Measurements from ENCODE around the gene IFNA4.
"Not testable (repeated sequence)": the region's sequence is repeated elsewhere in the genome, so short reads cannot be mapped to it uniquely, and the experiment has no call there.

IFNA4 gene

DNA sequence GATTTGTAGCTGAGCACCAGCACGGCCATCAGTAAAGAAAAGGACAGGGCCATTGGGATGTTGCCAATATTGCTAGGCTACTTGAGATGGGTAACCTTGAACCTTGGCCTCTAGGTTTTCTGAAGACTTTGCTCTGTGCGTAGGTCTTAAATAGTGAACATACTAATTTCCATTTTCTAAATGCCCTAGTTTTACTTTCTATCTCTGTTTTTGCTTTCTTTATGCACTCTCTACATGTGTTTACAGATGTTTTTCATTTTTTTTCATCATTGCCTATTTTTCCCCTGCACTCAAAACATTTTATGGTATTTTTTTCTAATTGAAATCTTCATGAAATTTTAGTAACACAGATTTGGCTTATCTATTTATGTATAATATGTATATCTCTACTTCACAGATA is 20.8 kb downstream of the IFNA4 start, which contains the start of gene IFNA21:
Gene IFNA21 (minus strand): TSS at position 101 of the 400 bp plus-strand sequence. CDS start 48 bp downstream, at position 53.
- not testable (repeated sequence) for DNase-seq (ENCODE audit: low read depth, low spot score)

DNA sequence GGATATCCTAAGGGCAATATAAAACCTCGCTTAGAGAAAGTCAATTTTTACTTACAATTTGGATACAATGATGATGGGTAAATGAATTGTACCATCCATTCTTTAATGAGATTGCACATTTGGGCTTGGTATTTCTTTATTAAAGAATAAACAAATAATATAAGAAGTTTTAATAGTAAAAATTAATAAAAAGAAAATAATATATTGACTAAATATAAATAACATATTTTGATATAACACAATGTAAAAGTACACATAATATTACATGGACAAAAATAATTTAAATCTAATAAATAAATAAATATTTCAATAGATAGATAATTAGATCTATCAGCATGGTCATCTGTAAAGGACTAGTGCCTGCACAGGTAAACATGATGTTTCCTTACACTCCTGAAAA is 21.9 kb downstream of the IFNA4 start:
- no peak for DNase-seq (ENCODE audit: low read depth, low spot score)

DNA sequence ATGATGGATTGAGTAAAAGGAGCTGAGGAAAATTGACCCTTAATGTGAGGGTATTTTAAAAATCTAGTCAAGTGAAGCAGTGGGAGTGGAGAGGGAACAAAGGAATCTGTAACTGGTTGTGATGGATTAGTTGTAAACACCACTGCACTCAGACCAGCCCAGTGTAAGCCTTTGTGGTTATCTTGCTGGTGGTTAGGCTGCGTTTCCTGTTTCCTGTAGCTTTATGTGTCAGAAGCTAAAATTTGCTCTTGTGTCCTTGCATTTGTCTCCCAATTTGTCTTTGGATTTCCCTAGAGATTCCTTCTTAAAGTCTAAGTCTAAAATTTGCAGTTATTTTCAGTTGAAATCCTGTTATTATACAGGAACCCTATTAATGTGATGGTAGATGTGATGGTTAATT is 27.2 kb downstream of the IFNA4 start:
- DNase-seq (ENCODE audit: low read depth, low spot score) = no peak

DNA sequence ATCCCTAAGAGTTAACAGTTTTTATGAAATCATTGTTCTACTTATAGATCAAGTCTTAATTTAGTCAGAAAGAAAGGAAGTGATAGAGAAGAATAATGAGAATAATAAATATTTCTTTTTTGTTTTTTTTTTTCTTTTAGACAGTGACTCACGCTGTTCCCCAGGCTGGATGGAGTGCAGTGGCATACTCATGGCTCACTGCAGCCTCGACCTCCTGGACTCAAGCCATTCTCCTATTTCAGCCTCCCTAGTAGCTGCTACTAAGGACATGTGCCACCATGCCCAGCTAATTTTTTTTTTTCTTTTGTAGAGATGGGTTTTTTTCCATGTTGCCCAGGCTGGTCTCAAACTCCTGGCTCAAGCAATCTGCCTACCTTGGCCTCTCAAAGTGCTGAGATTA is 31.9 kb downstream of the IFNA4 start:
- DNase-seq (ENCODE audit: low read depth, low spot score) = no peak

DNA sequence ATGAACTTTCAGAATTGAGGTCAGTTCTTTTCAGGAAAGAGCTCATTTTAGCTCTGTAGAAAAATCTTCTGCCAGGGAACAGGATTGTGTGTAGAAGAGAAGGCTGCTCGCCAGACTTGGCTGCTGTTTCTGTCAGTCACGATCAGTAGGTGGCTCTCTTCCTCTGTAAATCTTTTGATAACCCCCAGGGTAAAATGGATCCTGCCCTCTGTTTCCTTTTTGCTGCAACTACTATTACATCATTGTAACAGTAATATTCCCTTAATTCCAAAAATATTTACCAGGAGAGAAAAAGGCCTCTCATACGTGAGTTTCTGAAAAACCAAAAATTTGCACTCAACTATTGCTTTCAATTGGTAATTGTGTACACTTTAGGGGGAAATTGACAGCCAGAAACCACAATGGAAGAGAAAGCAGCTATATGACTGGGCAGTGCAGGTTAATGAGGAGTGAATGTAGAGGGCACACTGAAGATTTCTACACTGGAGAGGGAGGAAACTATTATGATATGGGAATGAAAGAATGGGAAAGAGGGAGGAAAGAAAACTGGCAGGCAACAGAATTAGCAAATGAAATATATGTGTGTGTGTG is 33.3 kb downstream of the IFNA4 start:
- no peak for DNase-seq (ENCODE audit: low read depth, low spot score)

DNA sequence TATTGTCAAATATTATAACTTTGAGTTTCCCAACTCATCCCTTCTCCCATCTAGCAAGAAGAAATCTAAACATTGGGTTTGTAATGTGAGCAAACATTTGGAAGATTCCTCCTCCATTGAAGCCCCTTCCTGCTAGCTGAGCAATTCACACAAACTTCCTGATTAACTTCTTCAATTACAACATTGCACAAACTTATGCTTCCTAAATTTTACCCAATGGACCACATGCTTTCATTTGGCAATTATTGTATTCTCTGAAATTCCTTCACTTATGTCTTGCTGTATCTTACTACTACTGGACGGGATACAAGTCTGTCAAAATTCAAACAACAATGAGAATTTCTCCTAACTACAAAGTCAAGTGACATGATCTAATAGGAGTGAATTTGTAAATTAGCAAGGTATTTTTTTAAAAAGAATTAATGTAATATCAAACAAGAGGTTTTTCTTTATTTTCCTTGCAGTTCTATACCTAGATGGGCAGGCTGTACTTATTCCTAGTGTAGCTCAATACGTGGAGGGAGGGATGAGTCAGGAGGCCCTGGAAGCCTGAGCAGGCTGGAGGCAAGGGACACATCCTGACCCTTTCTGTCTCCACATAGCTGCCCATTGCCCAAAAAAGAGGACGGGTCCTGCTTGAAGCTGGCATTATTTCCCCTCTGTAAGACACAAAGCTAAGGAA is 33.9 kb downstream of the IFNA4 start:
- DNase-seq (ENCODE audit: low read depth, low spot score) = no peak

DNA sequence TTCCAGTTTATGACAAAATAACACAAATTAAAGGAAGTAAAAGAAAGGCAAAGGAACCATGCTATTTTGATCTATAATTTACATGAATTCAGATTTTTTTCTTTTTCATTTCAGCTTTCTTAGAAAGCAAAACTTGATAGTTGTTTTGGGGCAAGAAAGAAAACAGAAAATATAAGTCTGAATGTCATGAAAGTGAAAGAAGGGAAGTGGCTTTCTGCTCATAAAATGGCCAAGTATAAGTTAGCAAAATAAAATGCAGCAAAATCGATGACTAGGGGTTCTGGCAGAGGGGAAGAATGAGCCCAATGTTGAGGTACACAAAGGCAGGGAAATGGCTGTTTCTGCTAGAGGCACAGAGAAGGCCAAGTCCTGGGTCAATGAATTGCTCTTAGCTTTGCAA is 42.8 kb downstream of the IFNA4 start:
- DNase-seq (ENCODE audit: low read depth, low spot score) = no peak

DNA sequence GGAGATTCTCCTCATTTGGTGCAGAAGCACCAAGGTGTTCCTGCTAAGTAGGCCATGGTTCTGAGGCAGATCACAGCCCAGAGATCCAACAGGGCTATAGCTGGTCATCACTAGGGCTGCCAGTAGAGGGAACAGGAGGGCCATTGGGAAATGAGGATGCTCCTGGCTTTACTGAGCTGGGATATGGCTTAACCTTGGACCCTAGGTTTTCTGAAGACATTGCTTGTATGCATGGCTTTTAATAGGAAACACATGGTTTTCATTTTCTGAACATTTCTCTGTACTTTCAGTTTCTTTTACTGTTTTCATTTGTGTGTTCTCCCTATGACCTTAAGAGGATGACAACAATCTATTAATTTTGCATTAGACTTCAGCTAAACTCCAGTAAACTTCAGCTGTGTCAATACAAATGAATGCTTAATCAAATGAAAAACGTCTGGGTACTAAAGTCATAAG is 45.9 kb downstream of the IFNA4 start, which contains the start of gene IFNW1:
Gene IFNW1 (minus strand): TSS at position 406 of the 456 bp plus-strand sequence. CDS start 262 bp downstream, at position 144.
- DNase-seq (ENCODE audit: low read depth, low spot score) = no peak

DNA sequence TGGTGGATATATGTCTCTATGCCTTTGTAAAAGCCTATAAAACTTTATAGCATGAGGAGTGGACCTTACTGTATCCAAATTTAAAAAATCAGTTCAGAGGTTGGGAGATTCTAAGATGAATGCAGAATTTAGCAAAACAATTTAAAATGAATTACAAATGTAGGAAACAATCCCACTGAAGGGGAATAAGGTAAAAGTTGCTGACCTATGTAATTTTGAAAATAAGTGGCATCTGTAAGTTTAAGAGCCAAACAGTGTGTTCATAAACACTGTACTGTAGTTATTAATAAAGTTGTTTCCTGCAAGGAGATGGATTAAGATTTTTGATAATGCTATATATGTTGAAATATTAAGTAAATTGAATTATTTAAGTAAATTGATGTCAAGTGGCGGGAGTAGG is 50.4 kb downstream of the IFNA4 start:
- no peak for DNase-seq (ENCODE audit: low read depth, low spot score)

Measured in iPS DF 19.7 (cell line).